RKO (cell line): Measurements from ENCODE around the gene IRGQ.
"Not testable (repeated sequence)": the region's sequence is repeated elsewhere in the genome, so short reads cannot be mapped to it uniquely, and the experiment has no call there.

Experiments
- DNase-seq: peaks from one replicate; pipeline ENCODE4 v3.0.0-alpha.2; 2016; ENCODE audit warnings: low spot score

Gene IRGQ

DNA sequence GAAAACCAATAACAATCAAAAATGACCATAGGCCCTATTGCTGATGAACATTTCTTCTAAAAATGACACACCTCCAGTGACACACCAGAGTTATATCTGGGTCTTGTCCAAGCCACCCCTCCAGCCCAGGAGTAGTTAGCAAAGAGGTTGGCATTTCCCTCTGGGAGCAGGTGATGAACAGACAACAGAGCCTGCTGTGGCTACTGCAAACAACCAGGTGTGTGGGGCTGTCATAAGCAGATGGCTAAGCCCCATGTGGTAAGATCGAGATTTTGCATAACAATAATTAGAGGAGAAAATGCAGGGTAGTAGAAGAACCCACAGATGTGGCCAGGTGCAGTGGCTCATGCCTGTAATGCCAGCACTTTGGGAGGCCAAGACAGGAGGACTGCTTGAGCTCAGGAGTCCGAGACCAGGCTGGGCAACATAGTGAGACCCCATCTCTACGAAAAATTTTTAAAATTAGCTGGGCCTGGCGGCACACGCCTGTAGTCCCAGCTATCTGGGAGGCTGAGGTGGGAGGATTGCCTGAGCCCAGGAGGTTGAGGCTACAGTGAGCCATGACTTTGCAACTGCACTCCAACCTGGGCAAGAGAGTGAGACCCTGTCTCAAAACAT, 25.7 kb downstream of the IRGQ start:
- no peak for DNase-seq

DNA sequence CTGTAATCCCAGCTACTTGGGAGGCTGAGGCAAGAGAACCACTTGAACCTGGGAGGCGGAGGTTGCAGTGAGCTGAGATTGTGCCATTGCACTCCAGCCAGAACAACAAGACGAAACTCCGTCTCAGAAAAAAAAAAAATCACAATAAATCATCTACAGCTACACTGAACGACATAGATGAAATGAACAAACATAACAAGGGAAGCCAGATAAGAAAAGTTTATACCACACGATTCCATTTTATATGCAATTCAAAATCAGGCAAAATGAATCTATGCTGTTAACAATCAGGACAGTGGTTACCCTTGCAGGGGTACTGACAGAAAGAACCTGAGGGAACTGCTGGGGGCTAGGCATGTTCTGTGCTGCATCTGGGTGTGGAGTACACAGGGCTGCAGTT, 26.3 kb downstream of the IRGQ start:
- no peak for DNase-seq

- no peak for DNase-seq
Measured at GRCh38 chr19:43564800-43565199, 31.1 kb downstream of the IRGQ start.

GRCh38 chr19:43563816-43564457, 32.0 kb downstream of the IRGQ start:
- DNase-seq: no peak

- DNase-seq: peak; percentile 73
Measured at GRCh38 chr19:43562698-43563241, 33.2 kb downstream of the IRGQ start.

GRCh38 chr19:43562226-43562697, 33.7 kb downstream of the IRGQ start:
- no peak for DNase-seq

- no peak for DNase-seq
Measured at GRCh38 chr19:43561139-43561970, 34.6 kb downstream of the IRGQ start.

DNA sequence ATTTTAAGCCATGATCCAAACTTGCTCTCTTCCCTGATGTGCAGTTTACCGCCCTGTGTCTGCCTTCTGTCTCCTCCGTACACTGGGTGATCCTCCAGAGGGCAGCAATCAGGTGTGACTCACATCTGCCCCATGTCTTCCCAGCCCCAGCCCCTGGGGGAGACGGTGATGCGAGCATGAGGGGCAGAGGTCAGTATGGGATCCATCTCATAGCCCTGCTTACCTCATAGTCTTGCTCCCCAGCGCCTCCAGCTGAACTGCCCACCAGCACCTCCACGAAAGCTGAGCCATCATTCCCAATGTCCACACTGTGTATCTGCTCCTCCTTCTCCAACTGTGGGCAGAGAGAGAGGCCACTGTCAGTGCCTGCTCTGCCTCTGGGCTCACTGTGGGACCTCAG, 35.2 kb downstream of the IRGQ start:
- DNase-seq: peak; percentile 54

GRCh38 chr19:43555185-43555770, 40.7 kb downstream of the IRGQ start:
- peak; percentile 68 for DNase-seq

- DNase-seq: no peak
Measured at GRCh38 chr19:43554317-43554895, 41.5 kb downstream of the IRGQ start.

- no peak for DNase-seq
Measured at GRCh38 chr19:43553656-43554055, 42.3 kb downstream of the IRGQ start.

DNA sequence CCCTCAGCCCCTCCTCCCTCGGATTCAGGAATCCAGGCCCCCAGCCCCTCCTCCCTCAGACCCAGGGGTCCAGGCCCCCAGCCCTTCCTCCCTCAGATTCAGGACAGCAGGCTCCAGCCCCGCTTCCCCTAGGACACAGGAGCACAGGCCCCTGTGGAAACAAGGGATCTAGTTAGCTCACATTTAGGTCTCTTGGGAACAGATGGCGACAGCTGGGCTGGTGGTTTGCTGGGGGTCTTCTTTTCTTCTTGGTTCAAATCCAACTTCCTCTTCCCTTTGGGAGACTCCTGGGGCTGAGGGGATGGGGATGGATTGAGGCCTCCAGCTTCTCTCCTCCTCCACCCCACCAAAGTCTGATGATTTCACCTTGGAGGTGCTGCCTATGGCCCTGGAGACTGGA, 43.3 kb downstream of the IRGQ start:
- no peak for DNase-seq

DNA sequence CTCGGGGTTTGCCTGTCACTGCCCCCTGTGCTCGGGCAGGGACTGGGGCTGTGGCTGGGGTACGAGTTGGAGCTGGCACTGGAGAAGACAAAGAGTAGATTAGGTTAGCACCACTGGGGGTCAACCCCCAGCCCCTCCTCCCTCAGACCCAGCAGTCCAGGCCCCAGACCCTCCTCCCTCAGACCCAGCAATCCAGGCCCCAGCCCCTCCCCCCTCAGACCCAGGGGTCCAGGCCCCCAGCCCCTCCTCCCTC, 43.8 kb downstream of the IRGQ start:
- DNase-seq: no peak

GRCh38 chr19:43551399-43552197, 44.3 kb downstream of the IRGQ start:
- no peak for DNase-seq

- DNase-seq: no peak
Measured at GRCh38 chr19:43548706-43549105, 47.2 kb downstream of the IRGQ start.

DNA sequence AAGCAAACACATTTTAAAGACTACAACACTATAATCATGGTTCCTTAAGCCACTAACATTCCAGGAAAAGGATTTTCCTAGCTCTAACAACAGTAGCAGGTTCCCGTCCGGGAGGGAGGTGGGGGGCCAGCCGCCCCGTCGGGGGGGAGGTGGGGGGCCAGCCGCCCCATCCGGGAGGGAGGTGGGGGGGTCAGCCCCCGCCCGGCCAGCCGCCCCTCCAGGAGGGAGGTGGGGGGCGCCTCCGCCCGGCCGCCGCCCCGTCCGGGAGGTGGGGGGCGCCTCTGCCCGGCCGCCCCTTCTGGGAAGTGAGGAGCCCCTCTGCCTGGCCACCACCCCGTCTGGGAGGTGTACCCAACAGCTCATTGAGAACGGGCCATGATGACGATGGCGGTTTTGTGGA, 48.0 kb downstream of the IRGQ start:
- DNase-seq: not testable (repeated sequence)

DNA sequence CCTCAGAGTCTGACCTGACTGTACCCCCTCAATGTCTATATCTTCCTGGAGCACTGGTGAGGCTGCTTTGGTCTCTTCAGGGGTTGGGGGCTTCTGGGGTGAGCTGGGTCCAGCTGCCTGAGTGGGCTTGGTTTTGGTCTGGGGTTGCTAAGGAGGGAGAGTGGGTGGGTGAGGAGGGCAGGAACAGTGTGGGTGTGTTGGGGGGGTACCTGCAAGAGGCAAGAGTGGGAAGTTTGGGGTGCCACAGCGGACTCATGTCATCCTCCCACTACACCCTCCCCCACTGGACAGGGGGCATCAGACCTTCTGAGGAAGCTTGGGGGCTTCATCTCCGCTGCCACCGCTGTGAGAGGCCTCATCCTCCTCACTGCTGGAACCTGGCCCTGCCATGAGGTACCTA, 49.4 kb downstream of the IRGQ start:
- no peak for DNase-seq

- DNase-seq: no peak
Measured at GRCh38 chr19:43545981-43546380, 50.0 kb downstream of the IRGQ start.

GRCh38 chr19:43545276-43545675, 50.7 kb downstream of the IRGQ start:
- DNase-seq: no peak

DNA sequence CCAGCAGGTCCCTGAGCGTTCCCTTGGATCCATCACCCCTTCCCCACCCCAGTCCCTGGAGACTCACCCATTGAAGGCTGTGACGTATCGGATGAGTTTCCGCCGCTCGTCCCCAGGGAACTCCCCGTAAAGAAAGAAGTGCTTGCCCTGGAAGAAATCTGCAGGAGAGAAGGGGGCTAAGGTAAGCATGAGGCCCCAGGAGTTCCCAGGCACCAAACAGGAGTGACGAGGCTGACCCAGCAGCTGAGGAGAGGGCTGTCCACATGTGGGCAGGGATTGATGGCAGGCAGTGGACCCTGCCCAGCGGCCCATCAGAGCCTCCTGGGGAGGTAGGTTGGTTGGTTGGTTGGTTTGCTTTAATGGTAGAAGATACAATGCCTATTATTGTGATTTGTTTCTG, 51.9 kb downstream of the IRGQ start:
- DNase-seq: no peak

DNA sequence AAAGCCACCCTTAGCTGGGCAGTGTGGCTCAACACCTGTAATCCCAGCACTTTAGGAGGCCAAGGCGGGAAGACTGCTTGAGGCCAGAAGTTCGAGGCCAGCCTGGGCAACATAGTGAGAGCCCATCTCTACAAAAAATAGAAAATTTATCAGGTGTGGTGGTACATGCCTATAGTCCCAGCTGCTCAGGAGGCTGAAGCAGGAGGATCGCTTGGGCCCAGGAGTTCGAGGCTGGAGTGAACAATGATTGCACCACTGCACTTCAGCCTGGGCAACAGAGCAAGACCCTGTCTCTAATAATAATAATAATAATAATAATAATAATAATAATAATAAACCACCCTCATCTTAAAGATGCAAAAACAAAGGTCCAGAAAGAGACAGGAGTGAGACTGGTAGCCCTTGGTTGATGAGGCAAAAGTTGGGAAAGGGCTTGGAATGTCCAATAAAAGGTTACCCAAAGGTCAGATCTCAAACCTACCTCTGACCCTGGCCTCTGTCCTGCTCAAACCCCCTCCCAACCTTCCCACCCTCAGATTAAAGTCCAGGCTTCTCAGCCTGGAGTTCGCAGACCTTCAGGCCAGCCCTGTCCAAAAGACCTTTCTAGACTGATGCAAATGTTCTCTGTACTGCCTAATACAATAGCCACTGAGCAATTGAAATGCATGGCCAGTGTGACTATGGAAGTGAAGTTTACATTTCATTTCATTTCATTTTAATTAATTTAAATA, 53.8 kb downstream of the IRGQ start:
- DNase-seq: no peak
